Uterus (tissue), 2 donors: Measurements from ENCODE around the gene NRM.

Source experiments
- POLR2A ChIP-seq, 2 donors: fragments of 450-650 bp; IDR thresholded peaks; one replicate each; pipeline ENCODE4 v1.6.1; 2016; ENCODE audit warnings: antibody characterized with exemption in 2 of 2, mild to moderate bottlenecking in 1 of 2, moderate library complexity in 1 of 2
- TF ChIP-seq, protein P1 (sequence below), 4 experiments: fragments of 200-600 bp in 2 of 4; fragments of 450-650 bp in 2 of 4; sonication (generic) in 2 of 4; IDR thresholded peaks; one replicate each; pipeline ENCODE4 v1.5.1; 2016 to 2019; ENCODE audit warnings: antibody characterized with exemption in 4 of 4, mild to moderate bottlenecking in 2 of 4, moderate library complexity in 1 of 4

DNA sequence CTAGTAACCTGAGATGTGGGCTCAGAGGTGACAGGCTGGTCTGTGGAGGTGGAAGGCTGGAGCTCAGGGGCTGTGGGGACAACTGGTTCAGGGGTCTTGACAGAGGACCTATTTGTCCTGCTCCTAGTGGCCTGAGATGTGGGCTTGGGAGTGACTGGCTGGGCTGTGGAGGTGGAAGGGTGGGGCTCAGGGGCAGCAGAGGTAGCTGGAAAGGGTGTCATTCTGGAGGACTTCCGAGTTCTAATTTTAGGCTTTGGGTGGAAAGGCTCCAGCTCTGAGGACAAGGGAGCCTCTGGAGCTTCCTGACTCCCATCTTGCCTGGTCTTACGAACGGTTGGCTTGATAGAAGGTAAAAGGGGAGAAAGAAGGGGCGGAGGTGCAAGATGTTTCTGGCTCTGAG lies 14.8 kb upstream of the NRM start:
- TF ChIP-seq, protein P1, sequence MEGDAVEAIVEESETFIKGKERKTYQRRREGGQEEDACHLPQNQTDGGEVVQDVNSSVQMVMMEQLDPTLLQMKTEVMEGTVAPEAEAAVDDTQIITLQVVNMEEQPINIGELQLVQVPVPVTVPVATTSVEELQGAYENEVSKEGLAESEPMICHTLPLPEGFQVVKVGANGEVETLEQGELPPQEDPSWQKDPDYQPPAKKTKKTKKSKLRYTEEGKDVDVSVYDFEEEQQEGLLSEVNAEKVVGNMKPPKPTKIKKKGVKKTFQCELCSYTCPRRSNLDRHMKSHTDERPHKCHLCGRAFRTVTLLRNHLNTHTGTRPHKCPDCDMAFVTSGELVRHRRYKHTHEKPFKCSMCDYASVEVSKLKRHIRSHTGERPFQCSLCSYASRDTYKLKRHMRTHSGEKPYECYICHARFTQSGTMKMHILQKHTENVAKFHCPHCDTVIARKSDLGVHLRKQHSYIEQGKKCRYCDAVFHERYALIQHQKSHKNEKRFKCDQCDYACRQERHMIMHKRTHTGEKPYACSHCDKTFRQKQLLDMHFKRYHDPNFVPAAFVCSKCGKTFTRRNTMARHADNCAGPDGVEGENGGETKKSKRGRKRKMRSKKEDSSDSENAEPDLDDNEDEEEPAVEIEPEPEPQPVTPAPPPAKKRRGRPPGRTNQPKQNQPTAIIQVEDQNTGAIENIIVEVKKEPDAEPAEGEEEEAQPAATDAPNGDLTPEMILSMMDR (IDR thresholded peaks at IDR 0.05), result no peak
- no peak for TF ChIP-seq POLR2A (IDR thresholded peaks at IDR 0.05)
